ENCODE measurements around the gene MRPS18B. TPM values are rescaled to one million over a fixed set of nuclear protein-coding genes. Genes with fewer than 3 reads are reported as not detected.

Gene MRPS18B
- total RNA-seq, 1 experiment from 2014 or later: 69.1 TPM

GRCh38 chr6:30619561-30619960 lies 1.9 kb downstream of the MRPS18B start:
- ChIA-PET CTCF (no interaction called here), POLR2A (no interaction called here)
- Histone ChIP-seq H3K9me3 (ENCODE audit: control insufficient read depth, insufficient read depth, low read depth, low read length) (no peaks in the 10 kb centered on the region), H3K27me3 (ENCODE audit: control insufficient read depth, insufficient read depth, low read length) (no peaks in the 10 kb centered on the region), H3K4me1 (ENCODE audit: control insufficient read depth, insufficient read depth, low read length) (peaks cover 7% of the 10 kb centered on the region), H3K36me3 (ENCODE audit: control insufficient read depth, insufficient read depth, low read length) (peaks cover 26% of the 10 kb centered on the region), H3K4me3 (ENCODE audit: low read depth in 2 of 2, low read length in 2 of 2) (no peak overlapping the region), H3K27ac (ENCODE audit: low read length) (peak overlapping the region; percentile 15; the same call in 1 of the 2 replicates)
- no peak for TF ChIP-seq POLR2AphosphoS5 (IDR thresholded peaks at IDR 0.05; ENCODE audit: low read depth, low read length)
- no peak for TF ChIP-seq SIN3A (IDR thresholded peaks at IDR 0.05; ENCODE audit: borderline replicate concordance, insufficient read depth, low read depth, low read length)
- TF ChIP-seq REST (IDR thresholded peaks at IDR 0.05; ENCODE audit: insufficient read depth in 1 of 2, low read depth in 2 of 2, low read length in 1 of 2): no peak
- no peak for TF ChIP-seq CTCF (IDR thresholded peaks at IDR 0.05)
- TF ChIP-seq TCF7L2 (IDR thresholded peaks at IDR 0.05; ENCODE audit: low read depth, low read length): no peak
- ATAC-seq (no peak), DNase-seq (ENCODE audit: low read depth, low spot score) (no peak)
- no TSS peak for BruUV-seq (replicated peaks)
- intact Hi-C loops (cut with micrococcal nuclease; ENCODE audit: unreplicated experiment) (no loop called here), in situ Hi-C loops (cut with HindIII; ENCODE audit: low pct_unique_long_range_greater_than_20kb, low sequenced_read_pairs) (no loop called here)

GRCh38 chr6:30625511-30625910 lies 7.9 kb downstream of the MRPS18B start:
- BruUV-seq (replicated peaks): no TSS peak
- in situ Hi-C loops (cut with HindIII; ENCODE audit: low pct_unique_long_range_greater_than_20kb, low sequenced_read_pairs) (no loop called here), intact Hi-C loops (cut with micrococcal nuclease; ENCODE audit: unreplicated experiment) (no loop called here)
- DNase-seq (ENCODE audit: low read depth, low spot score): no peak
- Histone ChIP-seq H3K36me3 (ENCODE audit: control insufficient read depth, insufficient read depth, low read length) (peaks cover 11% of the 10 kb centered on the region), H3K27ac (ENCODE audit: low read length) (no peak overlapping the region), H3K9me3 (ENCODE audit: control insufficient read depth, insufficient read depth, low read depth, low read length) (no peaks in the 10 kb centered on the region), H3K4me1 (ENCODE audit: control insufficient read depth, insufficient read depth, low read length) (0 out of 2 replicates have a peak, but pooled peaks cover 2% of the 10 kb centered on the region), H3K4me3 (ENCODE audit: low read depth in 2 of 2, low read length in 2 of 2) (no peak overlapping the region), H3K27me3 (ENCODE audit: control insufficient read depth, insufficient read depth, low read length) (no peaks in the 10 kb centered on the region)
- no peak for ATAC-seq
- TF ChIP-seq SIN3A (IDR thresholded peaks at IDR 0.05; ENCODE audit: borderline replicate concordance, insufficient read depth, low read depth, low read length): no peak
- TF ChIP-seq POLR2AphosphoS5 (IDR thresholded peaks at IDR 0.05; ENCODE audit: low read depth, low read length): no peak
- TF ChIP-seq TCF7L2 (IDR thresholded peaks at IDR 0.05; ENCODE audit: low read depth, low read length): no peak
- no peak for TF ChIP-seq CTCF (IDR thresholded peaks at IDR 0.05)
- TF ChIP-seq REST (IDR thresholded peaks at IDR 0.05; ENCODE audit: insufficient read depth in 1 of 2, low read depth in 2 of 2, low read length in 1 of 2): no peak
- ChIA-PET POLR2A (interaction anchor here (0.6 kb wide), 1 partner anchor 11 kb away, joined by 5 read pairs; no protein-coding TSS in a partner anchor), CTCF (no interaction called here)
